Gastroesophageal sphincter (tissue), 4 donors: ENCODE measurements around the gene DUSP8. TPM values are rescaled to one million over a fixed set of nuclear protein-coding genes. Genes with fewer than 3 reads are reported as not detected.

ENCODE experiments used
- ATAC-seq: fragments of 150-250 bp; one replicate; pipeline ENCODE4 v1.9.1; 2016; ENCODE audit warnings: mild to moderate bottlenecking, moderate library complexity
- H3K27ac ChIP-seq, 4 donors: fragments of 200-600 bp; sonication (generic) in 3 of 4; 1 replicate in 3 of 4; 2 replicates in 1 of 4; pipeline ENCODE4 v1.5.1; 2016 to 2019
- H3K27me3 ChIP-seq: fragments of 200-600 bp; sonication (generic); one replicate; pipeline ENCODE4 v1.5.1; 2019
- H3K36me3 ChIP-seq, 2 donors: fragments of 200-600 bp; sonication (generic); one replicate each; pipeline ENCODE4 v1.5.1; 2019; ENCODE audit warnings: control low read depth in 1 of 2
- H3K4me1 ChIP-seq, 3 donors: fragments of 200-600 bp; sonication (generic); 1 replicate in 2 of 3; 2 replicates in 1 of 3; pipeline ENCODE4 v1.5.1; 2016 to 2019; ENCODE audit warnings: control low read depth in 2 of 3
- H3K4me3 ChIP-seq, 2 donors: fragments of 200-600 bp; sonication (generic); one replicate each; pipeline ENCODE4 v1.5.1; 2019; ENCODE audit warnings: mild to moderate bottlenecking in 1 of 2, moderate library complexity in 1 of 2
- H3K9me3 ChIP-seq, 3 donors: fragments of 200-600 bp; sonication (generic); one replicate each; pipeline ENCODE4 v1.5.1; 2017 to 2019; ENCODE audit warnings: control low read depth in 2 of 3
- CTCF ChIP-seq, 4 experiments: fragments of 200-600 bp in 2 of 4; fragments of 450-650 bp in 2 of 4; sonication (generic) in 1 of 4; IDR thresholded peaks; one replicate each; pipeline ENCODE4 v1.5.1; 2017 to 2019; ENCODE audit warnings: antibody characterized with exemption in 4 of 4, mild to moderate bottlenecking in 2 of 4, moderate library complexity in 2 of 4
- EP300 ChIP-seq: sonication (generic); formaldehyde crosslinking; IDR thresholded peaks from one replicate; pipeline ENCODE4 v1.6.1; 2017; ENCODE audit warnings: antibody characterized with exemption, mild to moderate bottlenecking
- POLR2A ChIP-seq, 2 donors: fragments of 450-650 bp; IDR thresholded peaks; one replicate each; pipeline ENCODE4 v1.6.1; 2017; ENCODE audit warnings: antibody characterized with exemption in 2 of 2, mild to moderate bottlenecking in 2 of 2, moderate library complexity in 1 of 2
- POLR2AphosphoS5 ChIP-seq: sonication (generic); formaldehyde crosslinking; IDR thresholded peaks from one replicate; pipeline ENCODE4 v1.6.1; 2017; ENCODE audit warnings: antibody characterized with exemption
- WGBS, 2 donors: methylation state at CpG; one replicate each; pipeline ENCODE4 v1.1.5; 2018; ENCODE audit warnings: low coverage in 1 of 2; 5-methylcytosine and 5-hydroxymethylcytosine counted together
- total RNA-seq, 4 donors: library from RNA; depleted of rRNA; stranded (reverse); fragments of >200 nt; gene quantifications; one replicate each; pipeline ENCODE4 v1.1.0, GENCODE V29; 2016

DUSP8 gene
- total RNA-seq, 4 donors from 2014 or later: 3.3 to 7.8 (median 4.9) TPM

- Histone ChIP-seq H3K36me3 (no peaks in the 10 kb centered on the region), H3K27ac (no peak overlapping the region), H3K27me3 (peaks cover 50% of the 10 kb centered on the region), H3K4me1 (peaks cover 0 to 16% (median 4%) of the 10 kb centered on the region in 3 donors), H3K4me3 (no peak overlapping the region), H3K9me3 (no peaks in the 10 kb centered on the region)
- WGBS, 2 donors: 100% methylated on average over 1 of the region's 22 CpGs; no CpG with 5 or more reads in 1 of the 2 donors
- no peak for ATAC-seq
- no peak for TF ChIP-seq POLR2AphosphoS5
- TF ChIP-seq POLR2A (IDR thresholded peaks at IDR 0.05): no peak
- no peak for TF ChIP-seq EP300
- TF ChIP-seq CTCF (IDR thresholded peaks at IDR 0.05): no peak
Measured at GRCh38 chr11:1541474-1542204, 30.4 kb downstream of the DUSP8 start.

GRCh38 chr11:1540074-1540473 is 32.0 kb downstream of the DUSP8 start:
- H3K27ac ChIP-seq: no peak overlapping the region
- ATAC-seq: no peak
- H3K4me1 ChIP-seq: peaks cover 0 to 25% (median 10%) of the 10 kb centered on the region in 3 donors
- TF ChIP-seq EP300: no peak
- TF ChIP-seq POLR2A (IDR thresholded peaks at IDR 0.05): no peak
- no peak for TF ChIP-seq POLR2AphosphoS5
- TF ChIP-seq CTCF (IDR thresholded peaks at IDR 0.05): no peak
- no peak overlapping the region for H3K4me3 ChIP-seq
- 77 to 80% methylated on average over 5 to 6 of the region's 6 CpGs for WGBS, 2 donors
- H3K27me3 ChIP-seq: peaks cover 37% of the 10 kb centered on the region
- no peaks in the 10 kb centered on the region for H3K9me3 ChIP-seq
- peaks cover 0 to 10% of the 10 kb centered on the region in 2 donors for H3K36me3 ChIP-seq

GRCh38 chr11:1538153-1538552 is 33.9 kb downstream of the DUSP8 start:
- peaks cover 0 to 44% (median 24%) of the 10 kb centered on the region in 3 donors for H3K4me1 ChIP-seq
- H3K27ac ChIP-seq: no peak overlapping the region
- H3K27me3 ChIP-seq: peaks cover 21% of the 10 kb centered on the region
- no peak for TF ChIP-seq EP300
- TF ChIP-seq CTCF (IDR thresholded peaks at IDR 0.05): no peak
- no peak for TF ChIP-seq POLR2AphosphoS5
- no peak for TF ChIP-seq POLR2A (IDR thresholded peaks at IDR 0.05)
- H3K9me3 ChIP-seq: no peaks in the 10 kb centered on the region
- 83 to 95% methylated on average over 4 to 5 of the region's 5 CpGs for WGBS, 2 donors
- H3K4me3 ChIP-seq: no peak overlapping the region
- H3K36me3 ChIP-seq: peaks cover 0 to 17% of the 10 kb centered on the region in 2 donors
- no peak for ATAC-seq

GRCh38 chr11:1536065-1536843 is 35.8 kb downstream of the DUSP8 start:
- Histone ChIP-seq H3K4me3 (no peak overlapping the region), H3K27ac (peak overlapping the region in 1 of 4 donors; percentile 12), H3K4me1 (peaks cover 5 to 63% (median 43%) of the 10 kb centered on the region in 3 donors), H3K27me3 (peaks cover 11% of the 10 kb centered on the region), H3K9me3 (no peaks in the 10 kb centered on the region), H3K36me3 (peaks cover 0 to 24% of the 10 kb centered on the region in 2 donors)
- TF ChIP-seq POLR2A (IDR thresholded peaks at IDR 0.05): no peak
- no peak for TF ChIP-seq CTCF (IDR thresholded peaks at IDR 0.05)
- TF ChIP-seq EP300: no peak
- no peak for TF ChIP-seq POLR2AphosphoS5
- ATAC-seq: no peak
- 63 to 79% methylated on average over 8 to 10 of the region's 16 CpGs for WGBS, 2 donors
